ENCODE data around the gene GJA4.
"Not testable (repeated sequence)": the region's sequence is repeated elsewhere in the genome, so short reads cannot be mapped to it uniquely, and the experiment has no call there.

Gene GJA4

GRCh38 chr1:34770891-34771504 is 21.8 kb upstream of the GJA4 start:
- no peak for DNase-seq

DNA sequence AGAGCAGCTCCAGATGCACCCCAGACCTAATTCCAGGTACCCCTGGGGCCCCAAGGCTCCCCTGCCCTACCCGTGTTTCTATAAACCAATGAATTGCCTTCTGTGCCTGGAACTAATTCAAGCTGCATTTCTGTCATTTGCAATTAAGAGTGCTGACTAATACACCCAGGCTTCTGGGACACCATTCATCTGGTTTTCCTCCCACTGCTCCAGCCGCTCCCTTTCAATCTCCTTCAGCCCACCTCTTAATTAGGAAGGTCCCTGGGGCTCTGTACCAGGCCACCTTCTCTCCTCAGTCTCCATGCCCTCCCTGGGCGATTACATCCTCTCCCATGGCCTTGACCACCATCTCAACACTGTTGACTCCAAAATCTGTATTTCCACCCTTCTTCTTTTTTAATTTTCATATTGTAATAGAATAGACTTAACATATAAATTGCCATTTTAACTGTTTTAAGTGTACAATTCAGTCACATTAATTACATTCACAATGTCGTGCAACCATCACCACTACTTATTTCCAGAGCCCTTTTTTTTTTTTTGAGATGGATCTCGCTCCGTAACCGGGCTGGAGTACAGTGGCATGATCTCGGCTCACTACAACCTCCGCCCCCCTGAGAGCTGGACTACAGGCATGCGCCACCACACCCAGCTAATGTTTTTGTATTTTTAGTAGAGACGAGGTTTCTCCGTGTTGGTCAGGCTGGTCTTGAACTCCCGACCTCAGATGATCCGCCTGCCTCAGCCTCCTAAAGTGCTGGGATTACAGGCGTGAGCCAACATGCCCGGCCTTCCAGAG is 21.0 kb upstream of the GJA4 start:
- no peak for DNase-seq

DNA sequence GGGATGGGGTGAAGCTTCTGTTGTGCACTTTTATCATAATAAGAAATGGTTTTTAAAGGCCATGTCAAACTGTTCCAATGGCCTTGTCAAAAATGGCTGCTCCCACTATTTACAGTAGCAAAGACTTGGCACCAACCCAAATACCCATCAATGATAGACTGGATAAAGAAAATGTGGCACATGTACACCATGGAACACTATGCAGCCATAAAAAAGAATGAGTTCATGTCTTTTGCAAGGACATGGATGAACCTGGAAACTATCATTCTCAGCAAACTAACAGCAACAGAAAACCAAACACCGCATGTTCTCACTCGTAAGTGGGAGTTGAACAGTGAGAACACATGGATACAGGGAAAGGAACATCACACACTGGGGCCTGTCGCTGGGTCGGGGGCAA is 19.7 kb upstream of the GJA4 start:
- DNase-seq, result not testable (repeated sequence)

DNA sequence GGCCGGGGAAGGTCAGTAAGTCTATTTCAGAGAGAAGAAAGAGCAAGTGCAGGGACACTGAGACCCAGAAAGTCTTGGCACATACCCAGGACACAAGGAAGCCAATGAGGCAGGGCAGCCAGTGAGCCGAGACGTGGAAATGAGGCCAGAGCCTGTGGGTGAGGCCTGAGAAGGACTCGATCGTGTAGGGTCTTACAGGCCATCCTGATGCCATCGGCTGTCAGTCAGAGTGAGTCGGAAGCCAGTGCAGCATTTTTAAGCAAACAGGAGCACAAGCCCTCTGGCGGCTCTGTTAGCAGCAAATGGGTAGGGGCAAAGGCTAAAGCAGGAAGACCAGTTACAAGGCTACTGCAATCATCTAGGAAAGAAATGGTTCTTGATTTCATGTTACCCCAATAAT is 17.8 kb upstream of the GJA4 start:
- no peak for DNase-seq

GRCh38 chr1:34776911-34777310 is 15.9 kb upstream of the GJA4 start:
- no peak for DNase-seq

- DNase-seq, result no peak
Measured at GRCh38 chr1:34777519-34778321, 15.1 kb upstream of the GJA4 start.

GRCh38 chr1:34778381-34778780 is 14.4 kb upstream of the GJA4 start:
- no peak for DNase-seq

DNA sequence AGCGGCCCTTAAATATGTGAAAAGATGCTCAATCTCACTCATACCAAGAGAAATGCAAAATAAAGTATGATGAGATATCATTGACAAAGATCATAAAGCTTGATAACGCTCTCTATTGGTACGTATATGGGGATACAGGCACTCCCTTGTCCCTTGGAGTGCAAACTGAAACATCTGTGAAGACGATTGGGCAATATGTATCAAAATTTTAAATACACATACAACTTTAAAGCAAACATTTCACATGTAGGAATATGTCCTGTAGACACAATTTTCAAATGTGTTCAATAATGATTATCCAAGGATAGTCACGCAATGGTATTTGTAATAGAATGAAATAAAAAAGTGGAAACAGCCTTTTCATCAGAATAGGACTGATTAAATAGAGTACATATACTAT is 13.8 kb upstream of the GJA4 start:
- DNase-seq, result no peak

DNA sequence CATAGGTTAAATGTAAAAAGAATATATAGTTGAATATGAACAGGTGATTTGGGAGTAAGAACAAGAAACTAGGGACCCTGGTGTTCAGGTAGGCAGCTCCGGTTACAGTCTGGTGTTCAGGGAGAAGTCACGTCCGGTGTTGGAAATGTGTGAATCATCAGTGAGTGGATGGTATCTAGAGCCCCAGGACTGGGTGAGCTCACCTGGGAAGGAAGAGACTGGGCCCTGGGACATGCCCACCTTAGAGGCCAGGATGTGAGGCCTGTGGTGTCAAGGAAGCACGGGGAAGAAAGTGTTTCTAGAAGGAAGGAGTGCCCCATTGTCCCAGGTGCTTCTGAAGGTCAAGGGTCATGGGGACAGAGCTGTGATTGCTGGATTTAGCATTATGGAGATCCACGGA is 13.3 kb upstream of the GJA4 start:
- no peak for DNase-seq

GRCh38 chr1:34779962-34780361 is 12.8 kb upstream of the GJA4 start:
- no peak for DNase-seq

GRCh38 chr1:34780528-34780927 is 12.3 kb upstream of the GJA4 start:
- DNase-seq, result no peak

- DNase-seq, result no peak
Measured at GRCh38 chr1:34781071-34781843, 11.5 kb upstream of the GJA4 start, which contains the start of gene GJB3. GJB3 (plus strand) TSS chr1:34781214; CDS start chr1:34784763, 3,549 bp downstream.

GRCh38 chr1:34781844-34782391 is 10.9 kb upstream of the GJA4 start:
- DNase-seq, result no peak

GRCh38 chr1:34784751-34785221 is 8.0 kb upstream of the GJA4 start:
- DNase-seq, result no peak

- DNase-seq, result no peak
Measured at GRCh38 chr1:34785231-34785874, 7.4 kb upstream of the GJA4 start.

DNA sequence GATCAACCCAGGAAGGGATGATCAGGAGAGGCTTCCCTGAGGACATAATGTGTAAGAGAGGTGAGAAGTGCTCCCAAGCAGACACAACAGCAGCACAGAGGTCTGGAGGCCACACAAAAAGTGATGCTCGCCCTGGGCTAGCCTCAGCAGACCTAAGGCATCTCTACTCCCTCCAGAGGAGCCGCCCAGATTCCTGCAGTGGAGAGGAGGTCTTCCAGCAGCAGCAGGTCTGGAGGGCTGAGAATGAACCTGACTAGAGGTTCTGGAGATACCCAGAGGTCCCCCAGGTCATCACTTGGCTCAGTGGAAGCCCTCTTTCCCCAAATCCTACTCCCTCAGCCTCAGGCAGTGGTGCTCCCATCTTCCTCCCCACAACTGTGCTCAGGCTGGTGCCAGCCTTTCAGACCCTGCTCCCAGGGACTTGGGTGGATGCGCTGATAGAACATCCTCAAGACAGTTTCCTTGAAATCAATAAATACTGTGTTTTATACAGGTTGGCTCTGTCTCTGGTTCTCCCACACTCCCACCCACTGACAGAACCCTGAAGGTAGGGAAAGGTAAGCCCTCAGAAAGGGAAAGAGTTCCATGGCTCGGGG is 6.8 kb upstream of the GJA4 start:
- no peak for DNase-seq

DNA sequence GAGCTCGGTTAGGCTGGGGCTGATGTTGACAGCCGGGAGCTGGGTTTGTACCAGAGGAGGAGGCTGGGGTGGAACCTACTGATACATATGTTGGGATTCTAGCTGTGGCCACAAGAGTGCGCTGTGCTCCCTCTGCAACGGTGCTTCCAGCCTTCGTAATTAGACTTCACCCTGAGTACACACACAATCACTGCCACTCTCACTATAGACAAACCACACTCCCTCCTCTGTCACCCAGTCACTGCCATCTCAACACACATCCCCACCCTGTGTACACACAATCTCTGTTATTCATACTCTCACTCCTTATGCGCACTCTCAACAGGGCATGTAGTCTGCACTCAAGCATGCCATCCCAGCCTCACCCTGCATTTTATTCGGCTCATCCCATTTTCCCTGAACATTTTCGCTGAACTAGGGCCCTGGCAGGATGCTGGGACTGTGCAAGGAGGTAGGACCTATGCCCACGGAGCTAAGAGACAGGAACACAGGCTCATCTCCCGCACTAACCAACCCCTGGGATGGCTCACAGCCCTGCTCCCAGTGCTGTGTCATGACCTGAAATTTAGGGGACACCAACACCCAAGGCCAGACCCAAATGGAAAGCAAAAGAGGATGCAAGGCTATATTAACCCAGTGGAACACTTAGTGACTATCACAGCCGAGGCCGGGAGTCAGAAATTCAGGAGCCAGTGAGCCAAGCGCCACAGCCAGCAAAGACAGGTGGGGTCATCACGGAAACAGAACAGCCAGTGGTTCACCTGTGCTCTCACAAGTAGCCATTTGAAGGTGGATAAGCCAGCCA is 6.1 kb upstream of the GJA4 start:
- DNase-seq, result peak; percentile 79

DNA sequence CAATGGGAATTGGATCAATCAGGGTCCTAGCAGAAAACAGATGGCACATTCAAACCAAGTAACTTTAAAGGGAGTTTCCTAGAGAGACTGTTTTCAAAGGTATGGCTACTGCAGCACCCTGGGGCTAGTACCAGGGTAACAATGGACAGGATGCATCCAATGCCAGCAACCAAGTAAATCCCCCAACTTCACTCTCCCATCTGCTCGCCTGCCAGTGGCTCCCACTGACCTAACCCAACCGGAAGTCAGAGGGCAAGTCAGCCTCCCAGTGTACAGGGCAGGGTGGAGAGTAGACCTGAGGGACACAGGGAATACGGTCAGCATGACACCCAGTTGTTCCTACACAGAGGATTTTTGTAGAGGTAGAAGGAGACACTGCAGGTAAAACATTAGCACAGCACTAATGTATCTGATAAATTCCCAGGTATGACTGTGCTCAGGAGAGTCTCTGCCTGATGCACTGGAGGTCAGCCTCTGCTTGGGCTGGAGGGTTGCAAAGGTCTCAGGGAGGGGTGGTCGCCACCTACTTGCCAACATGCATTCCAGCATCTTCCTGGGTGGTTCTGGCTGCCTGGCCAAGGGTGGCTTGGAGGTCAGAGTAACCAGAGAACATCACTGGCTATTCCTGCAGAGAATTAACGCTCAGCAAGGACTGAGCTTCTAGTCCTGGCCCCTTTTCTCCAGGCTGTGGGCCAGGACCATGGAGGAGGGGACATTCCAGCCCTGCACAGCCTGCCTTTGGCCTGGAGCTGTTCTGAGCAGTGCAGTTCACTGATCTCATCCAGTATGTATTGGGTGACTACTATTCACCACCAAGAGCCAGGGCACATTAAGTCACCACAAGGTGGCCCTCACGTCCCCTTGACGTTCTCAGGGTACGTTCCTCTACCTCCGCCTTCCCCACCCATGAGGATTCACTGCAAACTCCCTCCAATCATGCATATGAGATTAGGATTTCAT is 5.1 kb upstream of the GJA4 start:
- no peak for DNase-seq

- no peak for DNase-seq
Measured at GRCh38 chr1:34790985-34791384, 1.8 kb upstream of the GJA4 start.
